Fibroblast of lung (primary cell): ENCODE measurements around the gene GM2A. TPM values are rescaled to one million over a fixed set of nuclear protein-coding genes. Genes with fewer than 3 reads are reported as not detected.

Experiments used
- DNase-seq, 2 donors: peaks; one replicate each; pipeline versions ENCODE4 v3.0.0 to v3.0.0-alpha.2; 2010; ENCODE audit warnings: low read depth in 2 of 2
- H2AFZ ChIP-seq: 2 replicates; pipeline ENCODE4 v1.5.1; 2012; ENCODE audit warnings: low read length, control low read depth, inconsistent platforms
- H3K27ac ChIP-seq: 2 replicates; pipeline ENCODE4 v1.5.1; 2011; ENCODE audit warnings: low read length, control low read depth; ENCODE audit not compliant: insufficient read depth
- H3K27me3 ChIP-seq: 2 replicates; pipeline ENCODE4 v1.5.1; 2011; ENCODE audit warnings: mild to moderate bottlenecking, low read length; ENCODE audit not compliant: control insufficient read depth, insufficient read depth
- H3K36me3 ChIP-seq: 2 replicates; pipeline ENCODE4 v1.5.1; 2011; ENCODE audit warnings: low read length; ENCODE audit not compliant: control insufficient read depth, insufficient read depth
- H3K4me1 ChIP-seq: 2 replicates; pipeline ENCODE4 v1.5.1; 2011; ENCODE audit warnings: low read length; ENCODE audit not compliant: control insufficient read depth, insufficient read depth; ENCODE audit errors: extremely low read depth
- H3K4me2 ChIP-seq: 2 replicates; pipeline ENCODE4 v1.5.1; 2011; ENCODE audit warnings: low read length, control low read depth; ENCODE audit not compliant: insufficient read depth; ENCODE audit errors: extremely low read depth
- H3K4me3 ChIP-seq, 4 experiments: fragments of 200-600 bp in 1 of 4; sonication (generic) in 1 of 4; replicated peaks in 1 of 4; 2 replicates each; pipeline ENCODE4 v1.5.1; 2011 to 2016; ENCODE audit warnings: low read length in 4 of 4, low read depth in 3 of 4, mild to moderate bottlenecking in 3 of 4, control low read depth in 2 of 4, inconsistent platforms in 1 of 4, mixed read lengths in 1 of 4; ENCODE audit not compliant: insufficient read depth in 1 of 4; ENCODE audit errors: control extremely low read depth in 1 of 4
- H3K79me2 ChIP-seq: 2 replicates; pipeline ENCODE4 v1.5.1; 2012; ENCODE audit warnings: mild to moderate bottlenecking, low read length, inconsistent platforms; ENCODE audit not compliant: control insufficient read depth, insufficient read depth
- H3K9ac ChIP-seq: 2 replicates; pipeline ENCODE4 v1.5.1; 2011; ENCODE audit warnings: mild to moderate bottlenecking, low read length, control low read depth; ENCODE audit not compliant: insufficient read depth
- H3K9me3 ChIP-seq: 2 replicates; pipeline ENCODE4 v1.5.1; 2012; ENCODE audit warnings: low read depth, low read length; ENCODE audit not compliant: control insufficient read depth, insufficient read depth
- H4K20me1 ChIP-seq: 2 replicates; pipeline ENCODE4 v1.5.1; 2011; ENCODE audit warnings: low read length; ENCODE audit not compliant: control insufficient read depth, insufficient read depth; ENCODE audit errors: extremely low read depth
- EZH2 ChIP-seq: IDR thresholded peaks from 2 replicates; pipeline ENCODE4 v1.5.1; 2012; ENCODE audit warnings: low read length, control low read depth, mild to moderate bottlenecking; ENCODE audit errors: missing control alignments
- polyA plus RNA-seq, 2 donors: library from polyadenylated mRNA; depleted of rRNA in 1 of 2; stranded (reverse) in 1 of 2; unstranded in 1 of 2; fragments of >200 nt; gene quantifications; 2 replicates each; pipeline ENCODE4 v1.2.1, GENCODE V29; 2011 to 2012; ENCODE audit warnings: missing spikeins in 1 of 2
- total RNA-seq: library from RNA; depleted of rRNA; stranded (reverse); fragments of >200 nt; gene quantifications from 2 replicates; pipeline ENCODE4 v1.2.1, GENCODE V29; 2014
- TF ChIP-seq, protein P1 (sequence below), 2 donors: IDR thresholded peaks in 1 of 2; conservative IDR thresholded peaks in 1 of 2; 1 replicate in 1 of 2; 2 replicates in 1 of 2; pipeline ENCODE4 v1.5.1; 2011 to 2012; ENCODE audit warnings: low read length in 2 of 2, control low read depth in 1 of 2, inconsistent platforms in 1 of 2, low read depth in 1 of 2, mild to moderate bottlenecking in 1 of 2

The GM2A gene
- total and polyA plus RNA-seq, 2 donors (not counting 1 experiment from before 2014, with no cell fraction given), result 11.9 to 28.2 TPM

DNA sequence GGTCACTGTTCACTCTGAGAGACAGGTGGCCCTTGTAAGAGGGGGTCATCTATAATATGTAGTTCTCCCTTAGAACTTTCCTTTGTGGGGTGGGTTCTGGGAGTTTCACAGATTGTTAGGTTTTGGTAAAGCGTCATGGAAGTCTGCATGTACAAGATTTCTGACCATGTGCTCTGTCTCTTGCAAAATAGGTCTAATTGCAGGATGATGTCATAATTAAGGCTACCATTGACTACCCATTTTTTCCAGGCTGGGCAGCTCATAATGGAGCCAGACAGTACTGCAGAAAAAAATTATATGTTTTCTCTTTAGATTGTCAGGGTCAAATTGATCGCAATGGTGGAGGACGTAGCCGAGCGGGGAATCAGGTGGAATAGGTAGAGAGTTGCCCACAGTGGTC is 3.7 kb upstream of the GM2A start:
- no peak overlapping the region for H3K27ac ChIP-seq
- no peak for DNase-seq
- no peak overlapping the region for H2AFZ ChIP-seq
- H3K4me1 ChIP-seq, result no peaks in the 10 kb centered on the region
- H3K4me3 ChIP-seq, result no peak overlapping the region
- H3K27me3 ChIP-seq, result peaks cover 2% of the 10 kb centered on the region
- TF ChIP-seq, protein P1, sequence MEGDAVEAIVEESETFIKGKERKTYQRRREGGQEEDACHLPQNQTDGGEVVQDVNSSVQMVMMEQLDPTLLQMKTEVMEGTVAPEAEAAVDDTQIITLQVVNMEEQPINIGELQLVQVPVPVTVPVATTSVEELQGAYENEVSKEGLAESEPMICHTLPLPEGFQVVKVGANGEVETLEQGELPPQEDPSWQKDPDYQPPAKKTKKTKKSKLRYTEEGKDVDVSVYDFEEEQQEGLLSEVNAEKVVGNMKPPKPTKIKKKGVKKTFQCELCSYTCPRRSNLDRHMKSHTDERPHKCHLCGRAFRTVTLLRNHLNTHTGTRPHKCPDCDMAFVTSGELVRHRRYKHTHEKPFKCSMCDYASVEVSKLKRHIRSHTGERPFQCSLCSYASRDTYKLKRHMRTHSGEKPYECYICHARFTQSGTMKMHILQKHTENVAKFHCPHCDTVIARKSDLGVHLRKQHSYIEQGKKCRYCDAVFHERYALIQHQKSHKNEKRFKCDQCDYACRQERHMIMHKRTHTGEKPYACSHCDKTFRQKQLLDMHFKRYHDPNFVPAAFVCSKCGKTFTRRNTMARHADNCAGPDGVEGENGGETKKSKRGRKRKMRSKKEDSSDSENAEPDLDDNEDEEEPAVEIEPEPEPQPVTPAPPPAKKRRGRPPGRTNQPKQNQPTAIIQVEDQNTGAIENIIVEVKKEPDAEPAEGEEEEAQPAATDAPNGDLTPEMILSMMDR (conservative IDR thresholded peaks at IDR 0.05 in 1 of 2, IDR thresholded peaks at IDR 0.05 in 1 of 2; ENCODE audit: low read depth in 1 of 2, low read length in 2 of 2), result no peak
- no peak for TF ChIP-seq EZH2
- H4K20me1 ChIP-seq, result no peaks in the 10 kb centered on the region
- H3K4me2 ChIP-seq, result no peak overlapping the region
- no peaks in the 10 kb centered on the region for H3K36me3 ChIP-seq
- no peak overlapping the region for H3K9ac ChIP-seq
- H3K9me3 ChIP-seq, result no peaks in the 10 kb centered on the region
- no peaks in the 10 kb centered on the region for H3K79me2 ChIP-seq

DNA sequence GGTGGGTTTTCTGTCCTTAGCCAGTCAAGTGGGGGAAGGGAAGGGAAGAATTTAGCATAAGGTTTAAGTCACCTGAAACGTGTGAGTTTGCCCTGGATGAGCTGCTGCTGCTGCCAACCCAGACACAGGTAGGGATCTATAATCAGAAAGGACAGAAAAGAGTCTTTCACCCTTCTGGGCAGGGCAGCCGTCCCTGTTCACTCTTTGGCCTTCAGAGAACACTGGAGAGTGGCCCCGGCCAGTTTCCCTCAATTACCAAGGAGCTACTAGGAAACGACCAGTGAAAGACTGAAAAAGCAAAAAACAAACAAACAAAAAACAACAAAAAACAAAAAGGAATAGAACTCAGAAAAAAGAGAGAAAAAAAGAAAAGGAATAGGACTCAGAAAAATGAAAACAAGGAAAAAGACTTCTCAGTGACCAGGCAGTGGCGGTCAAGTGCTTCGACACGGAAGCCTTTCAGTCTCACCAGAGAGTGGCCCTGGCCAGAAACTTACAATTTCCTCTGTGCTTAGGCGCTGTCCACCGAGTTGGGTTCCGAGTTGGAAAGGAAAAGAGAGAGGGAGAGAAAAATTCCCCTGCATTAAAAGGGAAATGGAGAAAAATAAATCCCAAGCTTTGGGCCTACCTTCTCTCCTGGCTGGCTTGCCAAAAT is 2.5 kb upstream of the GM2A start:
- Histone ChIP-seq H3K36me3 (no peaks in the 10 kb centered on the region), H4K20me1 (no peaks in the 10 kb centered on the region), H3K4me3 (no peak overlapping the region), H3K4me2 (no peak overlapping the region), H3K27me3 (peaks cover 2% of the 10 kb centered on the region), H3K27ac (no peak overlapping the region), H3K4me1 (no peaks in the 10 kb centered on the region), H3K79me2 (no peaks in the 10 kb centered on the region), H3K9ac (no peak overlapping the region), H3K9me3 (no peaks in the 10 kb centered on the region), H2AFZ (no peak overlapping the region)
- no peak for TF ChIP-seq EZH2
- TF ChIP-seq, protein P1 (conservative IDR thresholded peaks at IDR 0.05 in 1 of 2, IDR thresholded peaks at IDR 0.05 in 1 of 2; ENCODE audit: low read depth in 1 of 2, low read length in 2 of 2), result no peak
- no peak for DNase-seq

DNA sequence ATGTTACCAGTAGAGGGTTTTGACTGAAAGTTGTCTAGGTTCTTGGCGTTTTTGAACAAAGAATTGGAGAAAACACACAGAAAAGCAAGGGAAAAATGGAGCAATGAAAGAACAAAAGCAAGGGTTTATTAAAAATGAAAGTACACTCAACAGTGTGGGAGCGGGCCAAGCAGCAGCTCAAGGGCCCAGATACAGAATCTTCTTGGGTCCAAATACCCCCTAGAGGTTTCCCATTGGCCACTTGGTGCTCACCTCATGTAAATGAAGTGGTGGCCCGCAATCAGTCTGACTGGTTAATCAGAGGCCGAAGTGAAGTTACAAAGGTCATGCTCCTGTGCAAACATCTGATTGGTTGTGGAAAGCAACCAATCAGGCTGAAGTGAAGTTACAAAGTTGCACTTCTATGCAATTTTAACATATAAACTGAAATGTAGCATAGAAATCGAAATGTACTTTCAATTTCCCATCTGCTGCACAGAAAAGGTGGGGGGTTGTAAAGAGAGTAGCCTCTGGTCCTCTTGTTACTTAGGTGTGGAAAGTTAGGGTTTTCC is 1.9 kb upstream of the GM2A start:
- Histone ChIP-seq H3K79me2 (no peaks in the 10 kb centered on the region), H2AFZ (no peak overlapping the region)

More for the DNA sequence above, 1.9 kb upstream of the GM2A start:
- Histone ChIP-seq H3K9me3 (no peaks in the 10 kb centered on the region), H3K4me2 (no peak overlapping the region), H3K4me1 (no peaks in the 10 kb centered on the region), H3K36me3 (no peaks in the 10 kb centered on the region), H3K4me3 (no peak overlapping the region), H3K27ac (no peak overlapping the region), H3K9ac (no peak overlapping the region), H3K27me3 (peaks cover 2% of the 10 kb centered on the region), H4K20me1 (no peaks in the 10 kb centered on the region)
- TF ChIP-seq, protein P1 (conservative IDR thresholded peaks at IDR 0.05 in 1 of 2, IDR thresholded peaks at IDR 0.05 in 1 of 2; ENCODE audit: low read depth in 1 of 2, low read length in 2 of 2), result no peak
- TF ChIP-seq EZH2, result no peak
- no peak for DNase-seq
